ENCODE data around the gene OR6Q1. TPM values are rescaled to one million over a fixed set of nuclear protein-coding genes. Genes with fewer than 3 reads are reported as not detected.
A peak's percentile ranks its signal among the peaks of the same experiment; 100 is the strongest.

Gene OR6Q1
- total RNA-seq, 1 experiment from 2014 or later = not detected

GRCh38 chr11:58027341-58027740 is 3.4 kb upstream of the OR6Q1 start:
- peak; percentile 44 for DNase-seq (ENCODE audit: unreplicated experiment)
- BruUV-seq (replicated peaks) = no TSS peak
- ChIA-PET POLR2A (no interaction called here), CTCF (interaction anchor here (0.6 to 1.0 kb wide), 2 partner anchors 407 to 486 kb away, joined by 3 read pairs; no protein-coding TSS in a partner anchor)
- intact Hi-C loops (cut with micrococcal nuclease) = no loop called here
- Mint-ChIP-seq H3K36me3 (ENCODE audit: insufficient read depth, unreplicated experiment) (no peaks in the 10 kb centered on the region), H3K4me3 (ENCODE audit: unreplicated experiment) (no peak overlapping the region), H3K27me3 (ENCODE audit: insufficient read depth, unreplicated experiment) (no peaks in the 10 kb centered on the region), H3K4me1 (ENCODE audit: insufficient read depth, unreplicated experiment) (peaks cover 12% of the 10 kb centered on the region), H3K9me3 (ENCODE audit: unreplicated experiment) (no peaks in the 10 kb centered on the region), H3K27ac (ENCODE audit: low read depth, unreplicated experiment) (no peak overlapping the region)
- TF ChIP-seq CTCF (IDR thresholded peaks at IDR 0.05; ENCODE audit: unreplicated experiment) = no peak

GRCh38 chr11:58028687-58029411 is 1.9 kb upstream of the OR6Q1 start:
- no peak overlapping the region for H3K4me3 Mint-ChIP-seq (ENCODE audit: unreplicated experiment)
- POLR2A ChIA-PET = no interaction called here
- CTCF ChIA-PET = interaction anchor here (0.6 to 0.9 kb wide), 3 partner anchors 15 to 1414 kb away, joined by 3 to 6 read pairs (median 3); no protein-coding TSS in a partner anchor

GRCh38 chr11:58034471-58034870 is 3.7 kb downstream of the OR6Q1 start:
- DNase-seq (ENCODE audit: unreplicated experiment) = no peak
- H3K9me3 Mint-ChIP-seq (ENCODE audit: unreplicated experiment) = peaks cover 10% of the 10 kb centered on the region
- H3K27me3 Mint-ChIP-seq (ENCODE audit: insufficient read depth, unreplicated experiment) = no peaks in the 10 kb centered on the region
- TF ChIP-seq CTCF (IDR thresholded peaks at IDR 0.05; ENCODE audit: unreplicated experiment) = no peak
- no peaks in the 10 kb centered on the region for H3K4me1 Mint-ChIP-seq (ENCODE audit: insufficient read depth, unreplicated experiment)
- BruUV-seq (replicated peaks) = no TSS peak
- no peak overlapping the region for H3K4me3 Mint-ChIP-seq (ENCODE audit: unreplicated experiment)
- intact Hi-C loops (cut with micrococcal nuclease) = no loop called here
- ChIA-PET POLR2A (no interaction called here), CTCF (no interaction called here)
- H3K27ac Mint-ChIP-seq (ENCODE audit: low read depth, unreplicated experiment) = no peak overlapping the region
- no peaks in the 10 kb centered on the region for H3K36me3 Mint-ChIP-seq (ENCODE audit: insufficient read depth, unreplicated experiment)

More at GRCh38 chr11:58028687-58029411, 1.9 kb upstream of the OR6Q1 start:
- TF ChIP-seq CTCF (IDR thresholded peaks at IDR 0.05; ENCODE audit: unreplicated experiment) = no peak
- H3K36me3 Mint-ChIP-seq (ENCODE audit: insufficient read depth, unreplicated experiment) = no peaks in the 10 kb centered on the region
- DNase-seq (ENCODE audit: unreplicated experiment) = no peak
- no peaks in the 10 kb centered on the region for H3K9me3 Mint-ChIP-seq (ENCODE audit: unreplicated experiment)
- intact Hi-C loops (cut with micrococcal nuclease) = no loop called here
- peaks cover 12% of the 10 kb centered on the region for H3K4me1 Mint-ChIP-seq (ENCODE audit: insufficient read depth, unreplicated experiment)
- H3K27me3 Mint-ChIP-seq (ENCODE audit: insufficient read depth, unreplicated experiment) = no peaks in the 10 kb centered on the region
- no TSS peak for BruUV-seq (replicated peaks)
- H3K27ac Mint-ChIP-seq (ENCODE audit: low read depth, unreplicated experiment) = no peak overlapping the region

GRCh38 chr11:58039589-58039988 is 8.8 kb downstream of the OR6Q1 start:
- intact Hi-C loops (cut with micrococcal nuclease) = no loop called here
- ChIA-PET POLR2A (interaction anchor here (0.6 kb wide), 1 partner anchor 238 kb away, joined by 3 read pairs; no protein-coding TSS in a partner anchor), CTCF (interaction anchor here (0.7 to 1.1 kb wide), 2 partner anchors 10 to 581 kb away, joined by 4 read pairs; no protein-coding TSS in a partner anchor)
- no peak for DNase-seq (ENCODE audit: unreplicated experiment)
- H3K27ac Mint-ChIP-seq (ENCODE audit: low read depth, unreplicated experiment) = no peak overlapping the region
- H3K9me3 Mint-ChIP-seq (ENCODE audit: unreplicated experiment) = peaks cover 10% of the 10 kb centered on the region
- H3K27me3 Mint-ChIP-seq (ENCODE audit: insufficient read depth, unreplicated experiment) = no peaks in the 10 kb centered on the region
- no peak overlapping the region for H3K4me3 Mint-ChIP-seq (ENCODE audit: unreplicated experiment)
- no TSS peak for BruUV-seq (replicated peaks)
- H3K4me1 Mint-ChIP-seq (ENCODE audit: insufficient read depth, unreplicated experiment) = no peaks in the 10 kb centered on the region
- TF ChIP-seq CTCF (IDR thresholded peaks at IDR 0.05; ENCODE audit: unreplicated experiment) = no peak
- H3K36me3 Mint-ChIP-seq (ENCODE audit: insufficient read depth, unreplicated experiment) = no peaks in the 10 kb centered on the region

Data from MCF 10A (cell line).